ENCODE results near the gene PARD6B. TPM values are rescaled to one million over a fixed set of nuclear protein-coding genes. Genes with fewer than 3 reads are reported as not detected.

The PARD6B gene
- total and polyA plus RNA-seq, 2 of the 13 experiments (the other 11 are each of a cell fraction or from before 2014, with no cell fraction given), result 6.9 to 22.2 TPM

DNA sequence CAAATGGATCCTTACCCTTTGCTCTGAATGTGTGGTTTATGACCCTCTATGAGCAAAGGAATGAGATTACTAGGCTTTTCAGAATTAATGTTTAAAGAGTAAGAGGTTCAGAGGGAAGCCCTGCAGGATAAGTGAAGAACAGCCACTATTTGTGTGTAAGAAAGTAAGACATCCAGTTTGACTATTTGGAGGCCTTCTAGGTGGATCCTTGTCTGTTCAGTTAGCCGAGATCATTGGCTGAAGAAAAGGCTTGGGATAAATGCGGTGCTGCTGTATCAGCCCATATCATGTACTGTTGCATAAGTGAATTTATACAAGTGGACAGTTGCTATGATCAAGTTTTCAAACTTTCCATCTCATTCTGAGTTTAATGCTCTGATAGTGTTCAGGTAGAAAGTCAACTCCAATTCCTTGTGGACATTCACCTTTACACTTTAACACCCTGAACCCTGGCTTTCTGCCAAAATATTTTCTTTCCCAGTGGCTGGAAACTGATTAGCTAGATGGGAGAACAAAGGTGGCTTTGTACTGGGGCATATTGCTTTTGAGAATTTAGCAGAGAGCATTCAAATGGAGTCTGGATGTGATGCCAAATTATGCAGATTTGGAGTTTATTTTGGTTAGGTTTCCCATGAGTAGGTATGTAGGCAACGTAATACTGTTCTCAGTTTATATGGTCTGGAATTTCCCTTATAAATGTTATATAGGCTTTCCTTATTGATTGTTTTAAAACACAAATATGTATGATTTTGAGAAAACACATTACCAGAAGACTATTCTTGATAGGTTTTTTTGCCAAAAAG is 15.0 kb downstream of the PARD6B start (continued):
- TF ChIP-seq THAP11 (CRISPR knock-in tag; IDR thresholded peaks at IDR 0.05) (no peak; the same call in 1 of the 2 replicates), ZNF570 (CRISPR knock-in tag; IDR thresholded peaks at IDR 0.05; ENCODE audit: borderline replicate concordance) (no peak), DR1 (CRISPR knock-in tag; IDR thresholded peaks at IDR 0.05) (no peak), ZNF790 (CRISPR knock-in tag; IDR thresholded peaks at IDR 0.05; ENCODE audit: borderline replicate concordance) (no peak), NRL (CRISPR knock-in tag; IDR thresholded peaks at IDR 0.05; ENCODE audit: borderline replicate concordance) (no peak), FOXK2 (IDR thresholded peaks at IDR 0.05) (peak; percentile 88), ZNF563 (CRISPR knock-in tag; IDR thresholded peaks at IDR 0.05) (no peak), RFXAP (CRISPR knock-in tag; IDR thresholded peaks at IDR 0.05; ENCODE audit: borderline replicate concordance) (no peak; the same call in 1 of the 2 replicates), NCOA1 (CRISPR knock-in tag; IDR thresholded peaks at IDR 0.05) (no peak; the same call in 1 of the 2 replicates), ZNF619 (CRISPR knock-in tag; IDR thresholded peaks at IDR 0.05) (no peak), ZNF891 (CRISPR knock-in tag; IDR thresholded peaks at IDR 0.05) (no peak), TCF7 (IDR thresholded peaks at IDR 0.05; ENCODE audit: low read depth) (0 out of 2 replicates have a peak, but pooled peaks have one; percentile 26), ZNF441 (CRISPR knock-in tag; IDR thresholded peaks at IDR 0.05; ENCODE audit: borderline replicate concordance) (0 out of 2 replicates have a peak, but pooled peaks have one; percentile 58), IKZF1 (IDR thresholded peaks at IDR 0.05) (no peak), ZNF143 (CRISPR knock-in tag; IDR thresholded peaks at IDR 0.05) (no peak), SP140L (CRISPR knock-in tag; IDR thresholded peaks at IDR 0.05; ENCODE audit: borderline replicate concordance) (no peak), CBX2 (IDR thresholded peaks at IDR 0.05; ENCODE audit: low read depth, low read length) (no peak), CBX2 (CRISPR knock-in tag; IDR thresholded peaks at IDR 0.05; ENCODE audit: low read depth) (no peak), ZNF180 (CRISPR knock-in tag; IDR thresholded peaks at IDR 0.05; ENCODE audit: borderline replicate concordance, low read depth) (no peak), ZNF550 (CRISPR knock-in tag; IDR thresholded peaks at IDR 0.05; ENCODE audit: borderline replicate concordance) (no peak), E2F2 (CRISPR knock-in tag; IDR thresholded peaks at IDR 0.05; ENCODE audit: borderline replicate concordance) (no peak), HDAC6 (IDR thresholded peaks at IDR 0.05; ENCODE audit: low read depth, low read length) (no peak), GATAD2A (CRISPR knock-in tag; IDR thresholded peaks at IDR 0.05) (peak; percentile 97)
- TF ChIP-seq, protein P1, sequence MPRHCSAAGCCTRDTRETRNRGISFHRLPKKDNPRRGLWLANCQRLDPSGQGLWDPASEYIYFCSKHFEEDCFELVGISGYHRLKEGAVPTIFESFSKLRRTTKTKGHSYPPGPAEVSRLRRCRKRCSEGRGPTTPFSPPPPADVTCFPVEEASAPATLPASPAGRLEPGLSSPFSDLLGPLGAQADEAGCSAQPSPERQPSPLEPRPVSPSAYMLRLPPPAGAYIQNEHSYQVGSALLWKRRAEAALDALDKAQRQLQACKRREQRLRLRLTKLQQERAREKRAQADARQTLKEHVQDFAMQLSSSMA (CRISPR knock-in tag; IDR thresholded peaks at IDR 0.05), result no peak

Measured in HepG2 (cell line).